Lower lobe of right lung (tissue), 2 donors: Measurements from ENCODE around the gene COQ6. TPM values are rescaled to one million over a fixed set of nuclear protein-coding genes. Genes with fewer than 3 reads are reported as not detected.

Experiments used
- ATAC-seq, 2 donors: fragments of 200-7000 bp; cut with Tn5 transposase; one replicate each; pipeline ENCODE4 v1.9.1; 2020 to 2022; ENCODE audit warnings: mild to moderate bottlenecking in 2 of 2, moderate library complexity in 2 of 2
- DNase-seq: peaks from one replicate; pipeline ENCODE4 v3.0.0-alpha.2; 2020
- H3K27ac ChIP-seq: fragments of 200-600 bp; one replicate; pipeline ENCODE4 v1.8.0; 2022
- H3K27me3 ChIP-seq: fragments of 200-600 bp; one replicate; pipeline ENCODE4 v1.8.0; 2022; ENCODE audit warnings: low read depth
- H3K36me3 ChIP-seq: fragments of 200-600 bp; one replicate; pipeline ENCODE4 v1.8.0; 2022; ENCODE audit warnings: mild to moderate bottlenecking
- H3K4me1 ChIP-seq: fragments of 200-600 bp; one replicate; pipeline ENCODE4 v1.8.0; 2022
- H3K4me3 ChIP-seq: fragments of 200-600 bp; one replicate; pipeline ENCODE4 v1.8.0; 2022; ENCODE audit warnings: mild to moderate bottlenecking
- H3K9me3 ChIP-seq: fragments of 200-600 bp; one replicate; pipeline ENCODE4 v1.8.0; 2022
- CTCF ChIP-seq: fragments of 200-600 bp; IDR thresholded peaks from one replicate; pipeline ENCODE4 v1.8.0; 2022; ENCODE audit warnings: antibody characterized with exemption, mild to moderate bottlenecking
- intact Hi-C: fragments of 100-400 bp; cut with DNase I; formaldehyde crosslinking; loops from one replicate; pipeline ENCODE4 v1.11.0; 2022
- total RNA-seq: library from RNA; stranded (reverse); fragmentation: NEBNext Ultra II Directional; extraction: Animal tissue kit (Norgen Biotek cat#: 25700); gene quantifications from one replicate; pipeline ENCODE4 v1.2.1, GENCODE V29; 2021
- donor health status: DM: no; HTN: yes; CAD: no; lungs with severe emphysema.

The COQ6 gene
- total RNA-seq, 1 donor from 2014 or later = 17.0 TPM

- no peak overlapping the region for H3K27ac ChIP-seq
- no peaks in the 10 kb centered on the region for H3K9me3 ChIP-seq
- DNase-seq (no peak), ATAC-seq (no peak)
- no peak for TF ChIP-seq CTCF
- no peak overlapping the region for H3K4me3 ChIP-seq
- H3K4me1 ChIP-seq = no peaks in the 10 kb centered on the region
- no peaks in the 10 kb centered on the region for H3K27me3 ChIP-seq
- peaks cover 100% of the 10 kb centered on the region for H3K36me3 ChIP-seq
- intact Hi-C loops = no loop called here
Measured at GRCh38 chr14:73958591-73958990, 8.5 kb downstream of the COQ6 start.

- TF ChIP-seq CTCF = no peak
- DNase-seq = no peak
- no peak overlapping the region for H3K4me3 ChIP-seq
- peaks cover 90% of the 10 kb centered on the region for H3K36me3 ChIP-seq
- no peaks in the 10 kb centered on the region for H3K9me3 ChIP-seq
- no peak overlapping the region for H3K27ac ChIP-seq
- no peaks in the 10 kb centered on the region for H3K4me1 ChIP-seq
- no peak for ATAC-seq
- H3K27me3 ChIP-seq = no peaks in the 10 kb centered on the region
- intact Hi-C loops = no loop called here
Measured at GRCh38 chr14:73961192-73961591, 11.1 kb downstream of the COQ6 start.

- Histone ChIP-seq H3K4me1 (no peaks in the 10 kb centered on the region), H3K9me3 (no peaks in the 10 kb centered on the region), H3K27me3 (no peaks in the 10 kb centered on the region), H3K4me3 (no peak overlapping the region), H3K27ac (no peak overlapping the region), H3K36me3 (peaks cover 87% of the 10 kb centered on the region)
- DNase-seq = no peak
- intact Hi-C loops = no loop called here
- TF ChIP-seq CTCF = no peak
- no peak for ATAC-seq
Measured at GRCh38 chr14:73965216-73965615, 15.1 kb downstream of the COQ6 start.

- peaks cover 83% of the 10 kb centered on the region for H3K36me3 ChIP-seq
- no peak for TF ChIP-seq CTCF
Measured at GRCh38 chr14:73968885-73969284, 18.8 kb downstream of the COQ6 start.

GRCh38 chr14:73973497-73973896, 23.4 kb downstream of the COQ6 start:
- no peaks in the 10 kb centered on the region for H3K27me3 ChIP-seq
- no peaks in the 10 kb centered on the region for H3K4me1 ChIP-seq
- peaks cover 80% of the 10 kb centered on the region for H3K36me3 ChIP-seq
- no peak overlapping the region for H3K4me3 ChIP-seq
- H3K27ac ChIP-seq = no peak overlapping the region
- DNase-seq (no peak), ATAC-seq (no peak)
- no peaks in the 10 kb centered on the region for H3K9me3 ChIP-seq
- intact Hi-C loops = no loop called here
- TF ChIP-seq CTCF = no peak

More at GRCh38 chr14:73968885-73969284, 18.8 kb downstream of the COQ6 start:
- no peak for DNase-seq
- intact Hi-C loops = no loop called here
- no peak for ATAC-seq
- Histone ChIP-seq H3K27me3 (no peaks in the 10 kb centered on the region), H3K4me1 (no peaks in the 10 kb centered on the region), H3K9me3 (no peaks in the 10 kb centered on the region), H3K4me3 (no peak overlapping the region), H3K27ac (no peak overlapping the region)

GRCh38 chr14:73976125-73976524, 26.0 kb downstream of the COQ6 start:
- no peak for TF ChIP-seq CTCF
- no peaks in the 10 kb centered on the region for H3K27me3 ChIP-seq
- no peak for DNase-seq
- no peak overlapping the region for H3K27ac ChIP-seq
- H3K36me3 ChIP-seq = peaks cover 54% of the 10 kb centered on the region
- no peaks in the 10 kb centered on the region for H3K4me1 ChIP-seq
- ATAC-seq = no peak
- intact Hi-C loops = no loop called here
- no peak overlapping the region for H3K4me3 ChIP-seq
- no peaks in the 10 kb centered on the region for H3K9me3 ChIP-seq
